Measurements from ENCODE around the gene TSPAN8. TPM values are rescaled to one million over a fixed set of nuclear protein-coding genes. Genes with fewer than 3 reads are reported as not detected.

The TSPAN8 gene
- total RNA-seq, 1 experiment from 2014 or later, result 4.2 TPM

- in situ Hi-C loops (cut with HindIII; ENCODE audit: low pct_unique_long_range_greater_than_20kb, low sequenced_read_pairs) (no loop called here), intact Hi-C loops (cut with micrococcal nuclease; ENCODE audit: unreplicated experiment) (no loop called here)
- no peaks in the 10 kb centered on the region for H3K4me1 ChIP-seq (ENCODE audit: control insufficient read depth, insufficient read depth, low read length)
- TF ChIP-seq POLR2AphosphoS5 (IDR thresholded peaks at IDR 0.05; ENCODE audit: low read depth, low read length) (no peak), REST (IDR thresholded peaks at IDR 0.05; ENCODE audit: insufficient read depth in 1 of 2, low read depth in 2 of 2, low read length in 1 of 2) (no peak), SIN3A (IDR thresholded peaks at IDR 0.05; ENCODE audit: borderline replicate concordance, insufficient read depth, low read depth, low read length) (no peak), CTCF (IDR thresholded peaks at IDR 0.05) (no peak), TCF7L2 (IDR thresholded peaks at IDR 0.05; ENCODE audit: low read depth, low read length) (no peak)
- ChIA-PET CTCF (no interaction called here), POLR2A (no interaction called here)
- no peaks in the 10 kb centered on the region for H3K27me3 ChIP-seq (ENCODE audit: control insufficient read depth, insufficient read depth, low read length)
- H3K27ac ChIP-seq (ENCODE audit: low read length), result no peak overlapping the region
- H3K9me3 ChIP-seq (ENCODE audit: control insufficient read depth, insufficient read depth, low read depth, low read length), result no peaks in the 10 kb centered on the region
- no peak overlapping the region for H3K4me3 ChIP-seq (ENCODE audit: low read depth in 2 of 2, low read length in 2 of 2)
- ATAC-seq (no peak), DNase-seq (ENCODE audit: low read depth, low spot score) (no peak)
- no TSS peak for BruUV-seq (replicated peaks)
- no peaks in the 10 kb centered on the region for H3K36me3 ChIP-seq (ENCODE audit: control insufficient read depth, insufficient read depth, low read length)
These were observed 42.9 kb upstream of the TSPAN8 start for GRCh38 chr12:71200706-71201105.

- POLR2A ChIA-PET, result no interaction called here
- CTCF ChIA-PET, result interaction anchor here (0.7 kb wide), 1 partner anchor 19 kb away, joined by 6 read pairs; no protein-coding TSS in a partner anchor
- TF ChIP-seq CTCF (IDR thresholded peaks at IDR 0.05) (no peak), SIN3A (IDR thresholded peaks at IDR 0.05; ENCODE audit: borderline replicate concordance, insufficient read depth, low read depth, low read length) (no peak), POLR2AphosphoS5 (IDR thresholded peaks at IDR 0.05; ENCODE audit: low read depth, low read length) (no peak), REST (IDR thresholded peaks at IDR 0.05; ENCODE audit: insufficient read depth in 1 of 2, low read depth in 2 of 2, low read length in 1 of 2) (no peak), TCF7L2 (IDR thresholded peaks at IDR 0.05; ENCODE audit: low read depth, low read length) (no peak)
- in situ Hi-C loops (cut with HindIII; ENCODE audit: low pct_unique_long_range_greater_than_20kb, low sequenced_read_pairs) (no loop called here), intact Hi-C loops (cut with micrococcal nuclease; ENCODE audit: unreplicated experiment) (no loop called here)
- no peaks in the 10 kb centered on the region for H3K27me3 ChIP-seq (ENCODE audit: control insufficient read depth, insufficient read depth, low read length)
- H3K4me3 ChIP-seq (ENCODE audit: low read depth in 2 of 2, low read length in 2 of 2), result no peak overlapping the region
- no peaks in the 10 kb centered on the region for H3K4me1 ChIP-seq (ENCODE audit: control insufficient read depth, insufficient read depth, low read length)
- H3K36me3 ChIP-seq (ENCODE audit: control insufficient read depth, insufficient read depth, low read length), result no peaks in the 10 kb centered on the region
- H3K9me3 ChIP-seq (ENCODE audit: control insufficient read depth, insufficient read depth, low read depth, low read length), result no peaks in the 10 kb centered on the region
- ATAC-seq (no peak), DNase-seq (ENCODE audit: low read depth, low spot score) (no peak)
- no TSS peak for BruUV-seq (replicated peaks)
- H3K27ac ChIP-seq (ENCODE audit: low read length), result no peak overlapping the region
These were observed 39.7 kb upstream of the TSPAN8 start for GRCh38 chr12:71197460-71197859.
